Activated CD8-positive, alpha-beta memory T cell treated with anti-CD3 and anti-CD28 coated beads, Interleukin-2, amount 50 U/mL, for 24 hours (primary cell): Measurements from ENCODE around the gene MTHFD1.

ENCODE experiments used
- DNase-seq: peaks from one replicate; pipeline ENCODE4 v3.0.0-alpha.2; 2020; ENCODE audit errors: extremely low read depth

The MTHFD1 gene

DNA sequence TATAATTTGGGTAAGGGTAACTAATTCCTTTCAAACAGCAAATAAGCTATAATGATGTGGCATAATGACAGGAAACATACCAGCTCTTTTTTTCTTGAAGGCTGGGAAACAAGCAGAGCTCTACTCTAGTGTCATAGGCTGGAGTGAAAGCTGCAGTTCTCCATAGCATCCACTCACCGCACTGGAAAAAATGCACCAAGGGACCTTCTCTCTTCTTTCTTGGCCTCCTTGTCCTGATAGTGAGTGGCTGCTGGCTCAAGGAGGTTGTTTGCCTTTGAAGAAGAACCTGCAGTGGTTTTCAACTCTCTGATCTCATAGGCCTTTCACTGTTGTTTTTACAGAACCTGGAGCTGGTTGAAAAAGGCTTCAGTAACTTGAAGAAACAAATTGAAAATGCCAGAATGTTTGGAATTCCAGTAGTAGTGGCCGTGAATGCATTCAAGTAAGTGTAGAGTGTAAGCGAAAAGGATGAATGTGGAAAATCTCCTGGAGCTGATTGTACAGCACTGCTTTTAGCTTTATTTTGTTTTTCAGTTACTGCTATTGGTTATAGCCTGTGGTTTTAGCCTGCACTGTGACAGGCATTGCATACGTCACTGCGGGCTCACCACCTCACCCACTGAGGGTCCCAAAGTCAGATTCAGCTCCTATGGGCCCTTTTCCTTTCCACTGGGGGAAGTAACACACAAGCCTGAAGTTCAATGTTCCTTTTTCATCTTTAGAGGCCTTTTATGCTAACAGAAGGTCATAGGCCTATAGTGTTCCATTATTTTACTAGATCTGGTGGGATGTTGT, 59.9 kb downstream of the MTHFD1 start:
- DNase-seq, result no peak

DNA sequence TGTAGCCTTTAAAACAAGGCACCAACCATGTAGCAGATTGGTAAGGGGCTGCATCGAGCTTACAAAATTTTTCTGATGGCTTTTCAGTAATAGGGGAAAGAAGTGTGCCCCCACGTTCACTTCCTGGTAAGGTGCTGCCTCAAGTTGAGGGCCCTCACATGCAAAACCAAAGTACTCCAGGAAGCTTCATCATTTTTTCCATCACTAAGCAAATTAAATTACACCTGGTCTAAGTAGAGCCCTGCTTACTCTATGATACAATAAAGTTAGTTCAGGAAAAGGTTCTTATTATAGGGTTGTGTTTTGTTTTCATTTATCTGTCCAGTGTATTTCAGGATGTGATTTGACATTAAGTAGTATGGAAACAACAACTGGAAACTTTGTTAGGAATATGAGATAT, 62.1 kb downstream of the MTHFD1 start:
- DNase-seq, result no peak

DNA sequence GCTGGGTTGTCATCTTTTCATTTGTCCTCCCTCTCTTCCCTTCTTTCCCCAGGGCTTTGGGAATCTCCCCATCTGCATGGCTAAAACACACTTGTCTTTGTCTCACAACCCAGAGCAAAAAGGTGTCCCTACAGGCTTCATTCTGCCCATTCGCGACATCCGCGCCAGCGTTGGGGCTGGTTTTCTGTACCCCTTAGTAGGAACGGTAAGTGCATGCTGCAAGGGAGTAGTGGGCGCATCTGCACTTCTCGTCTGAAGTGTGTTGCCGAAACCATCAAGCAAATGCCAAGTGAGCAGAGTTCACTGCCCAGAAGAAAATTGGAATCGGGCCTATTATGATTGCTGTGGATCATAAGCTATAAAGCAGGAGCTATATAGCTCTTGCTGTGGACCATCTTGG, 66.5 kb downstream of the MTHFD1 start:
- no peak for DNase-seq

DNA sequence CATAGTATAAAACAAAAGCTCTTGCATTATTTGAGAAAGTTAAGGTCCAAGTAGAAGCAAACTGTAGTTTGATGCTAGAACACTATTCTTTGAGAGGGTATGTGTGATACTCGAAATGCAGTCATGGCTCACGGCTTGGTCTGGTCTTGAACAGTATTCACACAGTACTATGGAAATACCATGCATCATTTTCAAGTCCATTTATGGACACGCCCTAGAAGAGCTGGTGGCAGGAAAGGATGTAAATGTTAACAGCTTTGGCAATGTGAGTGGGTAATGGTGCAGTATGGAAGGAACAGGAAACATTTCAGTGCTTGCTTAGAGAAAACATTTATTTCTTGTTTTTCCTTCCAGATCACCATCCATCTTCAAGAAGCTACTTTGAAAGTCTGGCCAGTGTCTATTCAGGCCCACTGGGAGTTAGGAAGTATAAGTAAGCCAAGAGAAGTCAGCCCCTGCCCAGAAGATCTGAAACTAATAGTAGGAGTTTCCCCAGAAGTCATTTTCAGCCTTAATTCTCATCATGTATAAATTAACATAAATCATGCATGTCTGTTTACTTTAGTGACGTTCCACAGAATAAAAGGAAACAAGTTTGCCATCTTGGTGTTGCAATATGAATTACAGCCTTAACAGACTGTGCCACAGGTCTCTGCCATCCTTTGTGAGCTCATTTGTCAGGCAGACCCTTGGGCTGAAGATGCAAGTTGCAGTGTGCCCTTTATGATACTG, 71.4 kb downstream of the MTHFD1 start:
- no peak for DNase-seq

DNA sequence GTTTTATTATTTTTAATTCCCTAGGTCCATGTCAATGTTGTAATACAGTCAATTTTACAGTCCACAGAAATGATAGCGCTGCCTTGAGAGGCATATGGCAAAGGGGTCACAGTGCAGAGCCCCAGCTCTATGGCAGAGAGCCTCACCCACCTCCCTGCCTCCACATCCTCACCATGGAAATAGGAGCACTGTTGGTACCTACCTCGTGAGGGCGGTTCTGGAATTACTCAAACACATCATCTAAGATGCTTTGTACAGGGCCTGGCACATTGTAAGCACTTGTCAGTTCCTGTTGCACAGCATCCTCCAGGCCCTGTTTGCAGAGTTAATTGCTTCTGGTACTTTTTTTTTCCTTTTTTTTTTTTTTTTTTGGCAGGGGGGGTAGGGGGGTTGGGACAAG, 73.1 kb downstream of the MTHFD1 start:
- DNase-seq, result no peak

DNA sequence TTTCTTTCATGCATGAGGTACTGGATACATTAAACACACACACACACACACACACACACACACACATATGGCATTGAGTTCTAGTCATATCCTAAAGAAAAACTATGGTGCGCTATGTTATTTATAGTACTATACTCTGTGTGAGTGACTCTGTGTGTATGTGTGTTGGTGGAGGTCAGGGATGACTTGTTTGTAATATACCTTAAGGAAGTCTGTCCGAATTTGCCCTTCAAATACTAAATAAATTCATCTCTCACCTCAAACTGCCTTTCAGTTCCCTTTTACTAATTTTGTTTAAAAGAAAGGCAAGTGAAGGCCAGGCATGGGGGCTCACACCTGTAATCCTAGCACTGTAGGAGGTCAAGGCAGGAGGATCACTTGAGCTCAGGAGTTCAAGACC, 75.0 kb downstream of the MTHFD1 start:
- DNase-seq, result no peak

DNA sequence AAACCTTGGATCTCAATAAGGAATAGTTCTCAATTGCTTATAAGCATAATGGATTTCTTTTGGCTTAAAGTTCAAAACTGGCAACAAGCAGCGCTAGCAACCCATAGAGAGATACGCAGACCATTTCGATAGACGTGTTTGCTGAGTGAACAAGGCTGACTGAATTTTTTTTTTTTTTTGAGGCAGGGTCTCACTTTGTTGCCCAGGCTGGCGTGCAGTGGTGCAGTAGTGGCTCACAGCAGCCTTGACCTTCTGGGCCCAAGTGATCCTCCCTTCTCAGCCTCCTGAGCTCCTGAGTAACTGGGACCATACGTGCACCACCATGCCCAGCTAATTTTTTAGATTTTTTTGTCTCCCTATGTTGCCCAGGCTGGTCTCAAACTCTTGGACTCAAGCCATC, 75.7 kb downstream of the MTHFD1 start:
- no peak for DNase-seq

DNA sequence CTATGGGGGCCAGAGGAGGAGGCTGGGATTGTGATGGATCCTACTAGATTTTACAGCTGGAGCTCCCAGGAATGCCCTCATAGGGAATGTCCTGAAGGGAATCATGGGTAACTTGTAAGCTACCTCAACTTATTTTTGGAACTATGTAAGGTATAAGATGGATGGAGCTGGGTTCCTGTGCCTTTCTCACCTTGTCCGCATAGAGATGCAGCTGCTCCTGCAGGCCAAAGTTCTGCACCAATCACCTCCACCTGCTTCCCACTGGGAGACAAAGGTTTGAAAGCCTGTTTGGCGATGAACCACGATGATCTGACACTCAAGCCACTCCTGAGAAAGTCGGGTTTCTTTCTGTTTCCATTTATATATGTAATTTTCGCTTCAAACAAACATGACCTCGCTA, 76.5 kb downstream of the MTHFD1 start:
- DNase-seq, result no peak

DNA sequence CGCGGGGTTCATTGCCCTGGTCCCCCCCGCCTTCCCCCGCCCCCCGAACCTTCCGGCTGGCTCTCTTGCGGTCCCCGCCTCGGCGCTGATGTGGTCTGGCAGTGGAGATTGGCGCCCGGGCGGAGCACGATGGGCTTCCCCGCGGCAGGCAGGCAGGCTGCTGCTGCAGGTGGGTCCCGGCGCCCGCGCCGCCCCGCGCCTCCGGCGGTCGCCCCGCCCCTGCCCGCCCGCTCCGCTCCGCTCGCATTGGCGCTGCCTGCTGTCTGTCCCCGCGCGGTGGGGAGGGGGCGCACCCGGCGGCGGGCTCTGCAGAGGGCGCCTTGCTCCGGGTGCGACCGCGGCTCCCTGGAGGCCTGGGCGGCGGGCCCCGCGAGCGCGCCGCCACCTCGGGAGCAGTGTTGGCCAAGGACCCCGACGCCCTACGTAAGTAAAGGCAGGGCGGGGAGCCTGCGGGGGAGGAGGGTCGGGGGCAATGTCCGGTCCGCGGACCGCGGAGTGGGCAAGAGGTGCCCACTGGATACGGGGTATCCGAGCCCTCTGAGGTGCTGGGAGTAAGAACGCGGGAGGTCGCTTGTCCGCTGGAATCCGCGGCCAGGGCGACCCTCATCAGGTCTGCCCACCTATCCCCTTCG, 77.2 kb downstream of the MTHFD1 start, which contains the start of gene AKAP5:
Gene AKAP5, plus strand, starts transcription at position 309 of the 632 bp plus-strand sequence. CDS start 2,896 bp downstream, outside the sequence.
- no peak for DNase-seq

DNA sequence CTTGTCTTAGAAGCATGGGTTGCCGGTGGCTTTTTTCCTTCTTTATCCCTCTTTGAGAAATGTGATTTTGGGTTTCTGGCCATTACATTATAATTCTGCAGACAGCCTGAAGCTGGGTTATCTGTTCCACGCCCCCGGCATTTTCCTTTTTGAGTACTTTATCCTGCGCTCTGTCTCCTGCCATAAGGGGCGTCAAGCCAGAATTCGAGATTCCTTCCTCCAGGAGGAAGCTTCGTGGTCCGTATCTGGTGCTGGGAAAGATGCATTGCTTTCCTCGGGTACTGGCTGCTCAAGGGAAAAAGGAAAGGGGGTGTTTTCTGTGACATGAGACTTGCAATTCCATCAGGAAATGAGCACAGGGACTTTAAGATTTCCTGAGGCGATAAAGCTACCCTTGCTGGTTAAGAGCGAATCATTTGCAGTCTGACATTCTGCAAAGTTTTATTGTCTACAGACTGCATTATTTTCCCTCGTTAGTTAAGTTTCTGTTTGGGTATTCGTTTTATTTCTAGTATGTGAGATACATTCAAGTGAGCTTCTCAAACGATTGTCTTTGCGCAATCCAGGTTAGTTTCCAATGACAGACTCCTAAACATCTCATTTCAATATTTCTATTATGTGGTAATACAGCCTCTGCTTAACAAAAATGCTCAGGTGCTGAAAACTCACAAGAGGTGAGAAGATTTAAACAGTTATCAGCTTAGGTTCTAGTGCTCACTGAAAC, 77.8 kb downstream of the MTHFD1 start:
- DNase-seq, result no peak

DNA sequence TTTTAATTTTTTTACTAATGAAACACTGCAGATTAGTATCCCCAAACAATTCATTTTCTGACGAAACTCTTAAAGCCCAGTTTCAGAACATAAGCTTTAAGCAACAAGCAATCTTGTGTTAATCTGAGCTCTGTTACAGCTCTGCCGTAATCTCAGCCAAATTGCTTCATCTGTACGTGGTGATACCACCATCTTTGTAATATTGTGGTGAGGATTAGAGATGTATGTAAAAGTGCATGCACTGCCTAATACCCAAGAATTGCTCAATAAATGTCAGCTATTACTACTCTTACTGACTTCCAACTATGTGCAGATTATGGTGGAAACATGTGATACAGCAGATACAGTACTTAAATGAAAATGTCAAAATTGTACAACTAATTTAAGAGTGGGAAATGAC, 78.9 kb downstream of the MTHFD1 start:
- DNase-seq, result no peak

DNA sequence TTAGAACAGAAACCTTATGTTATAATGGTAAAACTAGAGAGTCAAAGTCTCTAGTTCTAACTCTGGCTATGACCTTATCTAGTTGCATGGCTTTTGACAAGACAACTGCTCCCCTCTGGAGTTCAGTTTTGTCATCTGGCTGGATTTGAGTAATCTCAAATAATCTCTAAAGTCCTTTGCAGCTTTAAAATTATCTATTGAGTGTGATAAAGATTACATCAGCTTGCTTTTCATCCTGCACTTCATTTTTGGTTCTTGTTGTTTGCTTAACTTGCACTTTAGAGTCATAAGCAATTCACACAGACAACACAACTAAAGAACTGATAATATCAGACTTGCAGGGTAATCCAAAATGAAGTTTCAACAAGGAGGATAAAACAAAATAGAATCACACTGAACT, 79.4 kb downstream of the MTHFD1 start:
- DNase-seq, result no peak

DNA sequence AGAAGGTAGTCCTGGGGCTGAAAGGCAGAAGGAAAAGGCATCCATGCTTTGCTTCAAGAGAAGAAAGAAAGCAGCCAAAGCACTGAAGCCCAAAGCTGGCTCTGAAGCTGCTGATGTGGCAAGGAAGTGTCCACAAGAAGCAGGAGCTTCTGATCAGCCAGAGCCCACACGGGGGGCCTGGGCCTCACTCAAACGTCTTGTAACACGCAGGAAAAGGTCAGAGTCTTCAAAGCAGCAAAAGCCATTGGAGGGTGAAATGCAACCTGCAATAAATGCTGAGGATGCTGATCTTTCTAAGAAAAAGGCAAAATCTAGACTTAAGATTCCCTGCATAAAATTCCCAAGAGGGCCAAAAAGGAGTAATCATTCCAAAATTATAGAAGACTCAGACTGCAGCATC, 80.3 kb downstream of the MTHFD1 start:
- DNase-seq, result no peak

DNA sequence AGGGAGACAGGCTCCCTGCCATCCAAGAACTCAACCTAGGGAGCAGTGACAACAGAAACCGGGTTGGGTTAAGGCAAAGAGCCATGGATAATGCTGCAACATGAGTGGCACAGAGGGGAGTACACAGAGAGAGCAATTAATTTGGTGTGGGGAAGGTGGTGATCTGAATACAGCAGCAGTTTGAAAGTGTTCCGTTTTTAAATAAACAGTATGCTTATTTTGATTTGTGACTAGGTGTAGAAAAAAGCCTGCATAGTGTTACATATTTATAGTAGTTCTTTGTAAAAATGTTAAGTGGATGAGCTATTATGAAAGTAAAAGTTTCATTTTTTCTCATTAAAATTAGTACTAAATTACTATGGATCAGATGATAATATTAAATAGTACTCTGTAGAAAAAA, 85.9 kb downstream of the MTHFD1 start:
- DNase-seq, result no peak

DNA sequence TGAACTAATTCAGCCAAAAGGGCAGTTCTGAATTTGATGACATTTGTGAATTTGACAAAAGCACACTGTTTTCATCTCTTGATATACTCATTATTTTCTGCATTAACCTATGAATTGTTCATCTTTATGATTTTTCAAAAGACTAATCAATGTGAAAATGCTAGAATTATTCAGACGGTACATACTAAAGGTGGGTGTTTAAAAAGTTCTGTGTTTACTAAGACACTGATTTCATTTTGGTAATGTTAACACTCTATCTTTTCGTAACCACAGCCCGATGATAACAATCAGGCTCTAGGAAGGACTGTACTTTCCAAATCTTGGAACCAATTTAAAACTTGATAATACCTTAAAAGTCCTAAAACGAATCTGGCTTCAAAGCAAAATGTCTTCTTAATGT, 86.5 kb downstream of the MTHFD1 start:
- DNase-seq, result no peak

DNA sequence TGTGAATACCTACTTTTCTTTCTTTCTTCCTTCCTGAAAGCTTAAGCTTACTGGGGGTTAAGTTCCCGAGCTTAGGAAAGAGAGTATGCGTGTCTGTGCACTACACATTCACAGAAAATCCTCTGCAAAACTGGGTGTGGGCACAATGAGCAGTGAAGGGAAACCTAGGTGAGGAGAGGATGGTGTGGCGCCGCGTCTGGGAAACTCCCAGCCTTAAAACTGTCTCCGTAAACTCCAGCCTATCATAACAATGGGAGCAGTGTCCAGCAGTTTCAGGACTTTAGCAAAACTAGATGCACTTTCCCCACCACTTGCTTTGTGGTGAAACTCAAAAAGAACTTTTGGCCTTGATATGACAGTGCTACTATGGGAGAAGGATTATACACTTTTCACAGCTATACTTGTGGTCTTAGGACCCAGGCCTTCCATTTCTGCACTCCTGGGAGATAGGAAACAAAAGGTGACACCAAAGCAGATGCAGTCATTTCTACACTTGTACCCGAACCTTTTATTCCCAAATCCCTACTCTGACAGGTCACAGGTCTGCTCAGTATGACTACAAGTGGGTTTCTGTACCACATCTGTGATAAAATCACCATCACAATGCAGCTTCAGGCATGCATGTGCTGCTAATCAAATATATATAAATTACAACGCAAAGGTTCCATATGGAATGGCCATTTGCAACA, 87.6 kb downstream of the MTHFD1 start:
- DNase-seq, result no peak

DNA sequence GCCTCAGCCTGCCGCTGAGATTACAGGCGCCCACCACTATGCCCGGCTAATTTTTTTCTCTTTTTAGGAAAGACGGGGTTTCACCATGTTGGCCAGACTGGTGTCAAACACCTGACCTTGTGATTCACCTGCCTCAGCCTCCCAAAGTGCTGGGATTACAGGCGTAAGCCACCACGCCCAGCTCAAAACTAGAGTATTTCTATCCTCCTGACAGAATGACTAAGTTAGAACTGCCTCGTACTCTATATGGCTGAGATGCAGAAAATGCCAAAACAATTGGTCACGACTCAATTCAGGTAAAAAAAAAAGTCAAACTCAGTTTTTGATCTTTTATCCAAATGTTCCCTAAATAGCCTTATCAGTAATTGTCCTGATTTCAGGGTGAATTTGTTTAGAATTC, 88.3 kb downstream of the MTHFD1 start:
- no peak for DNase-seq

DNA sequence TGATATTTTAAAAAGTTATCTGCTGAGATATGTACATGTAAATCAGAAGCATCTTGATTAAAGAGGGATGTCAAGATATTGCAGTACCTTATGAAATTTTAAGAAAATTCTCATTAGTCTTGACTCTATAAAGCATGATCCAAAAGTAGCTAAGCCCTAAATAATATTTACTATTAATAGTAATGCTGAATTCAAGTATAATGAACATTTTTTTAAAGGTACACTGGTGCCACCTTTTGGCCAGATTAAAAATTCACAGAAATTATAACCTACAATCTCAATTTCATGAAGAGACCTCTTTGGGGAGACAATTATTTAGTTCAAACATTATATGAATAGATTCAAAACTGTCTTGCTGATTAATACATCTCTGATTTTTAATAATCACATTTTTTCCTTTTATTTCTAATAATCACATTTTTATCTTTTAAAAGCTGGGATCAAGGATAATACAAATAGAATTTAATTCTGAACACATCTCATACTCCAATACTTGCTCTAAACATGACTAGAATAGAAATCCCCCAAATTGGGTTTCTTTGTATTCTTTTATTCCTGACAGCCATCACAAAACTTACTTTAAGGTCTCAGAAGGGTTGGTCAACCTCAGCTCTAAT, 90.6 kb downstream of the MTHFD1 start:
- no peak for DNase-seq

DNA sequence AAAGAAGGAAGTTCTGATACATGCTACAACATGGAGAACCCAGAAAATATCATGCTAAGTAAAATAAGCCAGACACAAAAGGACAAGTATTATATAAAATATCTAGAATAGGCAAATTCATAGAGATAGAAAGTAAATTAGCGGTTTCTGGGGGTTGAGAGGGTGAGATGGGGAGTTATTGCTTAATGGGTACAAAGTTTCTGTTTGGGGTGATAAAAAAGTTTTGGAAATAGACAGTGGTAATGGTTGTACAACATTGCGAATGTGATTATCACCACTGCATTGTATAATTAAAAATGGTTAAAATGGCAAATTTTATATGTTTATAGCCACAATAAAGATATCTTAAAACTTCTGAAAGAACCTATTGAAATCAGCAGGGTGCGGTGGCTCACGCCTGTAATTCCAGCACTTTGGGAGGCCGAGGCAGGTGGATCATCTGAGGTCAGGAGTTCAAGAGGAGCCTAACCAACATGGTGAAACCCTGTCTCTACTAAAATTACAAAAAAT, 100.5 kb downstream of the MTHFD1 start:
- no peak for DNase-seq

DNA sequence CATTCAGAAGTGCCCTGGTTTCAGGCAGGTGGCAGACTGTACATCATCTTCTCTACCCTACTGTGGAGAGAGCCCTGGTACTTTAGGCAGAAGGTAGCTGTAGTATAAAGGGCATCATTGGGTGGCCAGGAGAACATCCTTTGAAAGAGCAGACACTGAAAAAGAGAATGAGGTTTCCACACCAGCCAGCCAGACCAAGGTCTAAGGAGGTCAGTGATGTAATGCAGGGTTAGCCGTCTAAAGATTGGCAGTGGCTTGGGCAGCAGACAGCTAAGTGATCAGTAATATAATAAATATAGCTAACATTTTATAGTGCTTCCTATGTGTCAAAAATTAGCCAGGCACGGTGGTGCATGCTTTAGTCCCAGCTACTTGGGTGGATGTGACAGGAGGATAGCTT, 103.5 kb downstream of the MTHFD1 start:
- no peak for DNase-seq

DNA sequence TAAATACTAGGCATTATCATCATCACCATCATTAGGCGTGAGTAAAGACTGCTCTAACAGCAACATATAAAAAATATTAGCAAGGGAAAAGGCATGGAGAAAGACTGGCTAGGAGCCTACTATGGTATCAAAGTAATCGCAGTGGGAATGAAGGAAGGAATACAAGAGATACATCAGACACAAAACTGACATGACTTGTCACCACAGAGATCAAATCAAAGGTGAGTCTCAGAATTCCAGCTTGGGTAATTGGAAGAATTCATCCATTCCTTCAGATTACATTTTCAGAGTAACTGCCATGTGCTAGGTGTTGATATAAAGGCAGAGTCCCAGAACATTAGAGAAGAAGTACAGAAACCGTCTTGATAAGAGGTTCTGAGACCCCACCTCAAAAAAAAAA, 105.3 kb downstream of the MTHFD1 start:
- no peak for DNase-seq
